NOMO-1 treated with dmso at 0.1 percent for 144 hours (cell line): ENCODE data around the gene CHCHD6.

ENCODE experiments used
- DNase-seq: peaks from one replicate; lab custom pipeline; 2025; ENCODE audit not compliant: unreplicated experiment; lab: John Stamatoyannopoulos, UW

The CHCHD6 gene

DNA sequence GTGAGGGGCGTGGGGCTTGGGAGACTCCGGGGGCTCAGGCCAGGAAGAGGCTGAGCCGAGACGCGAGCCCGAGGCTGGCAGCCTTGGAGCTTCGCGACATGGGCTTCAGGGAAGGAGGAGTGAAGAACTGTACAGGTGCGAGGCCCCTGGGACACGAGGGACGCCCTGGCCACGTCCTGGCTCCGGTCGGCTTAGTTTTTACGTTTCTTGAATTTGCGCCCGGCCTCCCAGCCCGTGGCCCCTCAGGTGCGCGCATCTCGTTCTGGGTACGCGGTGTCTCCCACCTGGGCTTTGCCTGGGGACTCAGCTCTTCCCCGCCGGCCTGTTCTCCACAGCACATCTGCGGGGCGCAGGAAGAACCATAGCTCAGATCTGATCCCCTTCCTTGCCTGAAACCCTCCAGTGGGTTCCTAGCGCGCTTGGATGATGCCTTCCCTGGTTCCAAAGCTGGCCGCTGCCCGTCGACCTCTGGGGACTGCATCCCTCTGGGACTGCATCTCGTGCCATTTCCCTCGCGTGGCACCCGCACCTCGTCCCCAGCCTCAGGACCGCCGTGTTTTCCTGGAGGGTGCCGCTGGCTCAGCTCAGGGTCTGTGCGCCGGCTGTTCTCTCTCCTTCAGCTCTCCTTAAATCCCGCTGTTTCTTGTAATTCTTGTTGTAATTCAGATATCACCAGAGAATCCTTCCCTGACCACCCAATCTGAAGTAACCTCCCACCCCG is 614 bp downstream of the CHCHD6 start:
- no peak for DNase-seq

DNA sequence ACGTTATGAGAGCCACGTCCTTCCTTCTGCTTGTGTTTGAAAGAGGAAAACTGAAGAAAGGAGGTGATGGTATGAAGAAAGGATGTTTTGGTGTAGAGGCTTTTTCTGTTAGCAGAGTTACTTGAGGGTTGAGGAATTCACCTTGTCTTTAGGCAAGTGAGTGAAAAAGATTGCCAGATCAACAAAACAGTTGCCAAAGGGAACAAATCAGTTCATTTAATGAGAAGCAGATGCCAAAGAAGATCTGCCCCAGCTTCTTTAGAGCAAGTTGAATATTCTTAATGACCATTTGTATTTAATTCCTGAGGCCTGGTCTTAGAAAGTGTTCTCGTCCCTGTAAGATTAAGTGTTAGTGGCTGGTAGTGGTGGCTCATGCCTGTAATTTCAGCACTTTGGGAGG is 2.6 kb downstream of the CHCHD6 start:
- DNase-seq: no peak

DNA sequence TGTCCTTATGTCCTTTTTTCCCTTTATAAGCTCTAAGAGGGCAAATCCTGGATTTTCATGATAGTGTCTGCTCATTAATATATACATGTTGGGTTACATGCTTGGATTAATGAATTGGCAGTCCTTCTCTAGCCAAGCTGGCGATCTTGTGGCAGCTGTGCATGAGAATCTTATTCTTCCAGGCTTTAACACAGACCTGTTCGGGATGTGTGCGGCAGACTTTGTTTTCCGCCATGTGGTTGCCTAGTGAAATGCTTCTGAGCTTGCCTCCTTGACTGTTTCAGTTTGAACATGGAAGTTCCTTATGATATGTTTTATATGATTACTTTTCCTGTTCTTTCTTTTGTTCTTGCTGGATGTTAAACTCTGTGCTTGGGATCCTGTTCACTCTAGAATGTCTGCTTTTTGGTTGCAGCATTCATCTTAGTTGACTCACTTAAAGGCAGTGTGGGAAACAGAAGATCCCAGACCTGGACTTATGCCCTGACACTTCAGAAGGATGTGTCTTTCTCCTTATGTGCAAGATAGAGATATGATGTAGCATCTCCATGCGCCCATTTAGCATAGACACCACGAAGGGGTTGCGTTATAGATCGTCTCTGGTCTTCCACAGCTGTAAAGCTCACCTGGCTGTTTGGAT is 7.2 kb downstream of the CHCHD6 start:
- DNase-seq: no peak

DNA sequence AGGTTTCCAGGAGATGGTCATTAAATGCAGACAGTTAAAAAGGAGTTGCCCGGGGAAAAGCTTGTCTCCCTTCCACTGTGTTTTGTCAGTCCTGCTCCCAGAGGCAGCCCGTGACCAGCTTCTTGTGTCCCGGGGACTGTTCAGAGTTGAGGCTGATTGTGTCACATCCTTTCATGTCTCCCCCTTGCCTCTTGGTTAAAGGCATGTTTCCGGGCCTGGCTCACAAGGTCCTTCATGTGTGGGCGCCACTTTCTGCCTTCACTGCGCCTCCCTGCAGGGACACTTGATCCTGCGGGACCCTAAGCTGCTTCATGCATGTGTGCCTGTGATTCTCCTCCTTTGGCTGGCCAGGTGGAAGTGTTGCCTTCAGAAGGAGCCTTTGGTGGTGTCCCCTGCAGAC is 9.2 kb downstream of the CHCHD6 start:
- no peak for DNase-seq

DNA sequence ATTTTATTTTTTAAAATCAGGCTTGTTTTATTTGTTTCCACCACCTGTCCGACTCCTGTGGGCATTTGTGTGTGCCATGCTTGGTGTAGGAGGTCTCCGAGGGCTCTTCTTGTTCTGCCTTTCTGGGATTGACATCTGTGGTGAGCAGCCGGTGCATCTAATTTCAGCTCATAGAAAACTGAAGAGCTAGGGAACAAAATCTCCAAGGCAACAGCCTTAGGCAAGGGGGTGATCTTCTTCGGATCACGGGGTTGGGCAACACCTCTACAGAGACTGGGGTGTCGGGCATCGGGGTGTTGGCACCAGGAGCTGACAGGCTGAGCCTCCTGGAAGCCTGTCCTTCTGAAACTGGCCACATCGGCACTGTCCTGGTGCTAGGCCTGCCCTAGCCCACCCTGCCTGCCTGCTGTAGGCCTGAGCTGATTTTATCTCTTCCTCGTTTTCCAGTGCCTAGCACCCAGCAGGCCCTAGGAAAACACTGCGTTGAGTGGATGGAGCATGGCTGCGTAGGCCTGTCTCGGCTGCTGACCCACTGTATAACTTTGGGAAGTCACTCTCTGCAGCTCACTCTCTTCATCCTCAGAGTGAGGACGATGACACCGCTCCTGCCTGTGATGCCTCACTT is 10.3 kb downstream of the CHCHD6 start:
- no peak for DNase-seq

DNA sequence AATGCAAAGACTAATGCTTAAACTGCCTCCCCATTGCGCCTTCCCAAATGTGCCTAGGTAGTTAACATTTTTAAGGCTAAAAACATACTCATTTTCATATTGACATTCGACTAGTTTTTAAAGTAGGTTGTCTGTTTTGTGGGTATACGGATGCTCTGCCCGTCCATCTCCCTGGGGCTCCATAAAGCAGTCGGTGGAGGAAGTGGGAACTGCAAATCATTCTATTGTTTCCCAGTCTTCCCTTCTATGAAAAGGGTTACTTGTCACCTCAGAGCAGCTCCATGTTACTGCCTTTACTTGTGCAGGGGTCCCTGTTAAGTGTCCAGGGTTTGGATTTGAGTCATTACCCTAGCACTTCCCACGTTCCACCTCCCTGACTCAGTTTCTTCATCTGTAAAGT is 10.9 kb downstream of the CHCHD6 start:
- DNase-seq: no peak

DNA sequence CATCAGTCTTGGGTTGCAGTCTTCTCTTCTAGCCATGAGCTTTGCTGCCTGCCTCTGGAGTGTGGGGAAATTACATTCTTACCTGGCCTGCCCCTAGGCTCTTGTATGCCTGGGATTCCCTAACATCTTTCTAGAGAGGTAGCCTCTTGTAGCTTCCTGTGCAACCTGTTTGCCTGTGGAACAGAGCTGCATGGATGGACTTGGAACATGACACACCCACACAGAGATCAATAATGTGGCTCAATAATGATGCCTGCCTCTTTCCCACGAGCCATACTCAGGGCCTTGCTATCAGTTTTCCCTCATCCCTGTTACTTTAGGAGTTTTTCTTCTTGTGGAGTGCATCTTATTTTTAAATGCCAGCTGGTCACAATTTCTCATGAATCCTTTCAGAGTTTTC is 11.4 kb downstream of the CHCHD6 start:
- no peak for DNase-seq

DNA sequence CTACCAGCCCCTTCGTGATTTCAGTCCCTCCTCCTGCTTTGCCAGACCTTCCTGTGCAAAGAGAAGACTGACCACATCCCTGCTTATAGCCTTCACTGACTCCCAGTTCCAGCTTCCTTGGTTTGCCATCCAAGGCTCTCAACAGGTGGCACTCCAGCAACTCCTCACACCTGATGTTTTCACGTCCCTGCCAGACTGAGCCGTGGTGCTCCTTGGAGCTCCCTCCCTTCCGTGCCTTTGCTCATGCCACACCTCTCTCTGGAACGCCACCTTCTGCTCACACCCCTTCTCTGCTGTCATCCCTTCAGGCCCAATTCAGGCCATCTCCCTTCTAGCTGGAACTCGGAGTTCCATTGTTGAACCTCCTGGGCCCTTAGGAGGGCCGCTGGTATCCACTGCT is 12.0 kb downstream of the CHCHD6 start:
- no peak for DNase-seq

DNA sequence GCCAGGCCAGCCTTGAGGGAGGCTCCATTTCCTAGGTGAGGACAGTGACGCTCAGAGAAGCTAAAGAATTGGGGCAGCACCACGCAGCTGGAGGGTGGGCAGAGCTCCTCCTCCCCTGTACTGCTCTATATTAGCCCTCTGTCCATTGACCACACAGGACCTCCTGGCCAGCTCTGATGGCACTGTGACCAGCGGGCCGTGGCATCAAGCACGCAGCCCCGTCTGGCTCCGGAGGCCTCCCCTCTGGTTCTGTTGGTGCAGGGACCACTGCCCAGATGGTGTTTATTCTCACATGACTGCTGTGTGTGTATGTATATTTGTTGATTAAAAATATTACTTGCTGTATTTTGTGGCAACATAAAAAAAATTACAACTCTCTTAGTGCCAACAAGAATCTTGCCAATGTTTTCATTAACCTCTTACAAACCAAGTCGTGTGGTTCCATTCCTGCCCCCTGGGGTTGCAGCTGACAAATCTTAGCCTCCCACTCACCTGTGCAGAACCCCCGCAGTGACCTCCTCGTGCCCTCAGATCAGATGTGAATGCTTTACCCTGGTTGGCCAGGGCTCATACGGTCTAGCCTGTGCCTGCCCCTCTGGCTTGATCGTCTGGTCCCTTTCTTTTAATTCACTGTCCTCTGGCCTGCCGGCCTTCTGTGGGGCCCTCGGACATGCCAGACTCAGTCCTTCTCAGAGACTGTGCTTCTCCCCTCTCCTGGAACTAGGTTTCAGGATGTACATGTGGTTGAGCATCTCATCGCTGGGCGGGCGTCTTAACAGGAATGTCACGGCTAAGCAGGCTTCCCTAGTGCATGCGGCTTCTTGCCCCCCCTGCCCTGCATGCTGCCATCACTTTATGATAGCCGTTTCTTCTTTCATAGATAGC is 14.8 kb downstream of the CHCHD6 start:
- no peak for DNase-seq

DNA sequence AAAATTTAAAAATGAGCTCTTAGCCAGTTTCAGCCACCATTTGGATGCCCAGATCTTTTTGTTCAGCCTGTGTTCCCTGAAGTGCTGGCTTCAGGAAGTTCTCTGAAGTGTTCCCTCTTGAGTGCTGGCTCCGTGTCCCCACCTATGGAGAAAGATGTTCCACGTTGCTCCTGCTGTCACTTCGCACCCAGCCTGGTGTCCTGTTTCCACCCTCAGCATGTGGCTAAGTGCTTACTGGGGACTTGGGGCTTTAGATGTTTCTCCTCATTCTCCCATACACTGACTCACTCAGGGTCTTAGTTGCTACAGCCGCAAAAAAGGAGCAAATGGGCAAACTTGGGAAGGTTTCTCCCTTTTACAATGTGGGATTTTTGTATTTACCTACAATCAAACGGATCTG is 16.6 kb downstream of the CHCHD6 start:
- no peak for DNase-seq

DNA sequence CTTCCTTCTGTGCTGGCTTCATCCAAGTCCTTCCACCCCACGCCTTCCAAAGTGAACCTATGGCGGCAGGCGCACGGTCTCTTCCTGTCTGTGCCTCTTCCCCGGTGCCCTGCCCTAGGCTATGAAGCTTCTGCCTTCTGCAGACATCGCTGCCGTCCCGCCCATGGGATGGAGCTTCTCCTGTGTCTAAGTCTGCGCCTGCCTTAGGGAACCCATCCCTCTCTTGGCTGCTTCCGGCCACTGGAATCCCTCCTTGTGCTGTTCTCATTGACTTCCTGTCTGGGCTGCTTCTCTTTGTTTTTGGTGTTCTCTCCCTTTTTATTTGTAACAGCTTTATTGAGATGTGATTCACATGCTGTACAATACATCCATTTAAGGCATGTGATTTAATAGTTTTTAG is 17.2 kb downstream of the CHCHD6 start:
- no peak for DNase-seq

DNA sequence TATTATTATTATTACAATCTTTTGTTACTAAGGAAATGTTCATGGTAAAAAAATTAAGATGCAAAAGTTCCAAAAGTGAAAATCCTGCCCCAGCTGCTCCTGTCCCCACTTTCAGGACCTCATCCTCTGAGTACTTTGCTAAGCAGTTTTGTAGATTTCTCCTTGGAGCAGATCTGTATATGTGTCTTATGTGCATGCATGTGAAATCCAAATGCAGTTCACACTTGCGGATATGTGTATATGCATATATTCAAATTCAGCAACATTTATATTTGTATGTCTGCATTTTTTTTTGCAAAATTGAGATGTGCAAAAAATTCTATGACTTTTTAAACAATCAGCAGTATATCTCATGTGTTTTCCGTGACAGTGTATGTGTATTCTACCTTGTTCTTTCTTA is 19.2 kb downstream of the CHCHD6 start:
- DNase-seq: no peak

DNA sequence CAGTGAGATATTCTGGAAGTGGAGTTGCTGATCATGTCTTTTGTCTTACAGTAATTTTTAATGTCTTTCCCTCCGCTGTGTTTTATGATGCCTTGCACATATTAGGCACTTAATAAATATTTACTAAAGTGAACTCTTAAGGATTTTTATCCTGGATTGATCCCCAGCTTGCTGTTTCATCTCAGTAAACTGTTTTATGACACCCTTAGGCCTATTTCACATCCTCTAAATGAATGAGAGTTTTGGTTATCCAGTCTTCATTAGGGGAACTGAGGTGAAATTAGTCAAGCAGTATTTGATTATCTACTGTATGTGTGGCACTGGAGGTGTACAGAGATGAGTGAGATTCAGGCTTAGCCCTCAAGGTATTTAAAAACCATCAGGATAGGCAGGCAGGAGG is 19.8 kb downstream of the CHCHD6 start:
- DNase-seq: no peak

DNA sequence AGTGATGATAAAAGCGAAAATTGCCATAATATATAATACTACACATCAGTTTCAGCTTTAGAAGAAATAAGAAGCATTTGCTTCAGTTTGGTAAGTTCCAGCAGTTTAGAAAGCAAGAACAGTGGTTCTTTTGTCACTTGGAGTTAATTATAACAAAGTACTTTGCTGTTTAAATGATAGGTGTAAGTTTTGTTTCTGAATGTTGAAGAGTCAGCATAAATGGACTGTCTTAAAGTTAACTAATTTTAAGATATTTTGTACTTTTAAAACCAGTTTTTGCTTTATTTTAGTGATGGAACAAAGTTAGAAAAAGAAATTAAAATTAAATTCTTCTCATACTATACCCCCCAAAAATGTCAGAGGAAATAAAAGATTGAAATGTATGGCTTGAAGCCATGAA is 24.6 kb downstream of the CHCHD6 start:
- DNase-seq: no peak

DNA sequence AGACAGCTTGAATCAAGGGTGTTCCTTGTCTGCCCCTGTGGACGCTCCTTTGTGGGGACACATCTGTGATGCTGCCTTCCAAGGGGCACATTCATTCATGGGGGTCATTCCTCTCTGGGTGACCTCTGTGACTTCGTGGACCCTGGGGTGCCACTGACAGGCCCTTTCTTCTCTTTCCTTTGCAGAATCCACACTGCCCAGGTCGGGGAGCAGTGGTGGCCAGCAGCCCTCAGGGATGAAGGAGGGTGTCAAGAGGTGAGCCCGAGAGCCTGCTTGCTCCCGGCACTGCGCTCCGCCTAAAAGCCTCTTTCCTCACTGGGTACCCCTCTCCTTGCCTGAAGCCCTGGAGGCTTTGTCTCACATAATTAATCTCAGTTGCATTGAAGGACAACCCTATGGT is 26.3 kb downstream of the CHCHD6 start:
- DNase-seq: no peak

DNA sequence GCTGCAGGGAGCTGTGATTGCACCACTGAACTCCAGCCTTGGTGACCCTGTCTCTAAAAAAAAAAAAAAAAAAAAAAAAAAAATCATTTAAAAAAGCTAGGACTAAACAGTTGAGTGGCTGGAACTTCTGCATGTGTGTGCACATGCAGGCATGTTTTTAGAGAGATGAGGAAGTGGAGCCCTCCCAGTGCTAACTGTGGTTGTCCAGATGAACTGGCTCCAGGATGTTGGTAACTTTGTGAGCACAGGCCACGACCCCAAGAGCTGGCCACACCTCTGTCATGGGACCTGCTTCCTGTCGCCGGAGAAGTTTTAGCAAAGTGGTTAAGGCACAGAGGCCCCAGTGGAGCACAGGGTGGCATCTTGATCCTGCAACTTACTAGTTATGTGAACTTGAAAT is 27.0 kb downstream of the CHCHD6 start:
- DNase-seq: peak; percentile 83

DNA sequence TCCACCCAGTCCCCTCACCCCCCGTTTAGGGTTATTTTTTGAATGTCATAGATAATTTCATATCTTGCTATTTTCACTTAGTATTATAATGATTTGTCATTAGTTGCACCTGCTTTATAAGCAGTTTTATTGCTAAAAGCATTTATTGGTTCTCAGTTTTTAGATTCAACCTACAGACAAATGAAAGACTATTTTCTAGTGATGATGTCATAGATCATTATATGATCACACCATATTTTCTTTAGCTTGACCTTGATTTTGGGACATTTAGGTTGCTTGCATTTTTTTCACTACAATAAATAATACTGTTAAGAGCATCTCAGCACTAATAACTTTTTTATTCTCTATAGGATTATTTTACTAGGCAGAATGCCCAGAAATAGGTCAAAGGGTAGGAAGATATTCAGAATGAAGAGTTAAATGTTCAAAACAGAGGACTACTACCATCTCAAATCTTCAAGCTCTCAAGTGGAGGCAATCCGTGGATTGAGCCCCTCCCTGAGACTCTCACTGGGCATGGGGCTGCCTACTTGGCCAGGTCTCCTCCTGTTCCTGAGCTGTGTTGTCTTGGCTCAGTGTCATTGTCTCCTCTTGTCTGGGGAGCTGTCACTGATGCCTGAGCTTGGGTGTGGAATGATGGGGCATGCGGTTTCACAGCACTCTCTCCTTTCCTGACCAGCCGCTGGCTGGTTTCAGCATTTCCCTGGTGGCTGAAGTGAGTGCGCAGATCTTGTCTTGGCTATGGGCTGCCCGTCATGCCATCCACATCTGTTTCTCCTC is 28.4 kb downstream of the CHCHD6 start:
- DNase-seq: no peak

DNA sequence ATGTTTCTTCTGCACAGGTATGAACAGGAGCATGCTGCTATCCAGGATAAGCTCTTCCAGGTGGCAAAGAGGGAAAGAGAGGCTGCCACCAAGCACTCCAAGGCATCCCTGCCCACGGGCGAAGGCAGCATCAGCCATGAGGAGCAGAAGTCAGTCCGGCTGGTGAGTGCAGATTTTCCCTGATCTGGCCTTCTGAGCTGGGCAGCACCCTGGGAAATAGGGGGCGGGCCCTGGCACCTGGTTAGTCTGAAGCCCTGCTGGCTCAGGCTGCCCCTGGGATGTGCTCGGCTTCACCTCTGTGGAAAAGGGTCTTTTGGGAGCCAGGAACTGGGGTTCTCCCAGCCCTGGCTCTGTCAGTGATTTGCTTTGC is 29.0 kb downstream of the CHCHD6 start:
- no peak for DNase-seq

DNA sequence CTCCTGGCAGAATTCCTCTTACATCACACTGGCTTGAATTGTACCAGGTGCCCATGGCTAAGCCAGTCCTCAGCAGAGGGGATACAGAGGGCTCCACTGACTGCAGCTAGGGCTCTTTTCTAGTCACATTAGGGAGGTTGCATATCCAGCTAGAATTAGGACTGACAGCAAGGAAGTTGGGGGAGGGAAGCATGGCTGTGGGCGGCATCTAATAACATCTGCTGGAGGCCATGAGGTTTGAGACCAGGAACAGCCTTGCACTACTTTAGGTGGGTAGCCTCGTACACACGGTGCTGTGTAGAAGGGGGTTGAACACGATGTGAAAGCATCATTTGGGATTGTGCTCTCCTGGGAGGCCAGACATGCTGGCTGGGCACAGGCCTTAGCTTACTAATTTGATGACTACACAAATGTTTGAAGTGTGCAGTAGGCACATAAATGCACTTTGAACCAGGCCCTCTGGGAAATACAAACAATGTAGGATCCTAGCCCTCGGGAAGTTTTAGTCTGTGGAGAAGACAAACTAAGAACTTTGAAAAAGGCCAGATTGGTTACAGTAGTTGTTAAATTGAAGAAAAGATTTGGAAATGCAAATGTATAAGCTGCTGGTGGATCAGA is 30.2 kb downstream of the CHCHD6 start:
- DNase-seq: no peak

DNA sequence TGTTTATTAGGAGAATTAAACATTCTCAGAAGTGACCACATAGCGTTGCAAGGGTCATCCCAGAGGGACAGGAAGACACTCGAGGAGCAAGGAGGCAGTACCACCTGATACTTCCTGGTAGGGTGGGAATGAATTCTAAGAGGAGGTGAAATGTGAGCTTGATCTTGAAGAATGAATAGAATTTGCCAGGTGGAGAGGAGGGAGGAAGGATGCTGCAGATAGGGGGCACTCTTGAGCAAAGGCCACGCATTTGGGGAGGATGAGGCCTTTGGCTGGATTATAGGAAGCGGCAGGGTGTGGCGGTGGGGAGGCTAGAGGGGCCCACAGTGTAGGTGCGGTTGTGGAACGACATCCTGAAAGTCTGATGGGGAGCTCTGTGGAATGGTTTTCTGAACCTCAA is 33.5 kb downstream of the CHCHD6 start:
- DNase-seq: no peak

DNA sequence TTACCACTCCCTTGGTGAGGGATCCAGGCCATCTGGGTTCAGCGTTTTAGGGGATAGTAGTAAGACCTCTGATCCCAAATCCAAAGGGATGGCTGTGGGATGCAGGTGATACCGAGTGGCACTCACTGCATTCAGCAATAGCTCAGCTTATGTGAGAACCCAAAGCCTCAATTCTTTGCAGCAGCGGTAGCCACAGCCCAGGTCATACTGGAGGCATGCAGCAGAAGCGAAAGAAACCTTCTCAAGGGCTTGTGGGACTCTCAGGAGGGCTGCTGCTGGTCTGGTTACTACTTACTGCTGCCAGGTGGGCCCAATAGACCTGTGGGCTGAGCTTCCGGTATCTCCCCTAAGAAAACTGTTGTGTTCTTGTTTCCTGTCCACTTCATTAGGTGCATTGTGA is 38.0 kb downstream of the CHCHD6 start:
- DNase-seq: no peak
